ENCODE results near the gene ZNF146.
A peak's percentile ranks its signal among the peaks of the same experiment; 100 is the strongest.
"Not testable (repeated sequence)": the region's sequence is repeated elsewhere in the genome, so short reads cannot be mapped to it uniquely, and the experiment has no call there.

Gene ZNF146

DNA sequence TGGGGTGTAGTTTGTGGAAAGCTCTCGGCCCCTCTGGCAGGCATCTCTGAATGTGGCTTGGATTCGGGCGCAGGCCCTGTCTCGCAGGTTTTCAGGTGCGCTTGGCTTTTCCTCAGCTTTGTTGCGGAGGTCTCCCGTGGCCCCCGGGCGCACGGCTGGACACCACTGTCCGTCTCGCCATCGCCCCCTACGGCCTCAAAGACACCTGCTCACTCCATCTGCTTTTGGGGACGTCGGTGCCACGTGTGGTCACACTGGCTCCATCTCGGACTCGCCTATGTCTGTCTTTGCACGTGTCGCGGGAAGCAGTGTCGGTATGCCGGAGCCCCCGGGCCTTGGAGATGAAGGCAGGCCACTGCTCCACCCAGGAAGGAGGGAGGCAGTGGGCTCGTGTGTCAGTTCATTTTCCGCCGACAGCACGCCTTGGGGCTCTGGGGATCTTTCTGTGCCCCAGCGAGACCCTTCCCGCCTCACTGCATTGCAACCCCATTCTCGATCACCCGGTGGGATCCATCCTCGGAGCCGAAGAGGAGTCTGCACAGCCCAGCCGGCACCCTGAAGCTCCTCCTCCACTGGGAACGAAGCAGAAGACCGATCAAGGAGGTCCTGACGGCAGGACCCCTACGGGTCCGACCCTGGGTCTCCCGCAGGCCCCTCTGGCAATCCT is 42.1 kb downstream of the ZNF146 start:
- H3K27ac ChIP-seq (ENCODE audit: low read depth in 2 of 2, low read length in 2 of 2): no peak overlapping the region

DNA sequence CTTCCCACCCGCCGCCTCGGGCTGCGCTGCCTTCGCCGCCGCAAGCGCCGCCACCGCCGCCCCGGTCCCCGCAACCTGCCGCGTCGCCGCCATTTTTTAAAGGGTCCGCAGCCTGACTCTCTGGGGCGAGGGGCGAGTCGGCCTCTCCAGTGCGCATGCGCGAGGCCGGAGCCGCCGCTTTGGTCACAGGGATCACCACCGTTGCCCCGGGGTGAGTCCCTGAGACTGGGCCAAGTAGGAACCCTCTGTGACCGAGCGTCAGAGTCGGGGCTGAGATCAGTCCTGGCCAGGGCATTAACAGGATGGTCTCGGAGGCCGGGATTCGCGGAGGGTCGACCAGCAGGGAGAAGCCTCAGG is 42.6 kb downstream of the ZNF146 start:
- Histone ChIP-seq H3K36me3 (ENCODE audit: control insufficient read depth in 2 of 2, insufficient read depth in 2 of 2, low read length in 2 of 2) (no peaks in the 10 kb centered on the region), H3K4me1 (ENCODE audit: control insufficient read depth in 2 of 2, insufficient read depth in 2 of 2, low read length in 2 of 2) (no peaks in the 10 kb centered on the region), H3K27ac (ENCODE audit: low read depth in 2 of 2, low read length in 2 of 2) (no peak overlapping the region), H3K27me3 (ENCODE audit: control insufficient read depth in 2 of 2, insufficient read depth in 2 of 2, low read length in 2 of 2) (no peaks in the 10 kb centered on the region), H3K9me3 (ENCODE audit: control insufficient read depth in 2 of 2, low read length in 2 of 2) (peaks cover 0 to 4% of the 10 kb centered on the region in 2 donors), H3K4me3 (ENCODE audit: low read length in 2 of 2) (peak overlapping the region; percentile 20 to 50), H3K9ac (ENCODE audit: low read depth in 1 of 2, low read length in 2 of 2) (no peak overlapping the region)

More for the DNA sequence above, 42.1 kb downstream of the ZNF146 start:
- H3K4me3 ChIP-seq (ENCODE audit: low read length in 2 of 2): peak overlapping the region in 1 of 2 donors; percentile 50
- H3K27me3 ChIP-seq (ENCODE audit: control insufficient read depth in 2 of 2, insufficient read depth in 2 of 2, low read length in 2 of 2): no peaks in the 10 kb centered on the region
- no peak overlapping the region for H3K9ac ChIP-seq (ENCODE audit: low read depth in 1 of 2, low read length in 2 of 2)
- H3K9me3 ChIP-seq (ENCODE audit: control insufficient read depth in 2 of 2, low read length in 2 of 2): peaks cover 0 to 4% of the 10 kb centered on the region in 2 donors
- no peaks in the 10 kb centered on the region for H3K4me1 ChIP-seq (ENCODE audit: control insufficient read depth in 2 of 2, insufficient read depth in 2 of 2, low read length in 2 of 2)
- H3K36me3 ChIP-seq (ENCODE audit: control insufficient read depth in 2 of 2, insufficient read depth in 2 of 2, low read length in 2 of 2): no peaks in the 10 kb centered on the region

DNA sequence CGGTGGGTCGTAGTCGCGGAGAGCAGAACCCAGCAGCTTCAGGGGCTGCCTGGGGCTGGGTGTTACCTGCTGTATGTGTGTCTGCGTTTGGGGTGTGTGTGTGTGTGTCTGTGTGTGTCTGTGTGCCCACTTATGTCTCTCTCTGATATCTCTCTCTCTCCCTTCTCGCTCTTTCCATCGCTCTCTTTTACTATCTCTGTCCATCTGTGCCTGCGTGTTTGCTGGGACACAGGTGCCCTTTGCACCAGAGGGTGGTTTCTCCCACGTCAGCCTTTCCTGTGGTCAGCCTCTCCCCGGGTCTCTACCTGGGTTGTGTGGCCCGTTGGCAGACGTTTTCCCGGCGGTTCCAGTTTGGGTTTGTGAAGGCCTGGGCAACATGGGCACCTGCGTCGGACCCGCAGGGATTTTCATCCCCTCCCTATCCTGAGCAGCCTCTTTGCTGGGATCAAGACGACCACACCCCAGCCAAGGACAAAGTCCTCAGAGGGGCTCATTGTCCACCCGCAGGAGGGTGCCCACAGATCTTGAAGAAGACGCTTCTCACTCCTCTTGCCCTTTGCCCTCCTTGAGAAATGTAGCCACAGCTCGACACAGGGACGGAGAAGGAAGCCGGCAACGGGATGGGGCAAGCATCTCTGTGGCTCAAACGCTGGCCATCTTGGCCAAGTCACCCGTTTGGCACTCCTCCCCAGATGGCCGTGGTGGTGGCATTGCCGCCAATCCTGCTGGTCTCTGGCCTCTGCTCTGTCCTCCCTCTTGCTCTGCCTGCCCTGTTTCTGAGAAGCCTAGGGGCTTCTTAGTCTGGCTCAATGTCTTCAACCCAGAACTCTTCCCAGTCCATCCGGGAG is 43.3 kb downstream of the ZNF146 start:
- H3K27me3 ChIP-seq (ENCODE audit: control insufficient read depth in 2 of 2, insufficient read depth in 2 of 2, low read length in 2 of 2): no peaks in the 10 kb centered on the region
- H3K4me1 ChIP-seq (ENCODE audit: control insufficient read depth in 2 of 2, insufficient read depth in 2 of 2, low read length in 2 of 2): no peaks in the 10 kb centered on the region
- H3K4me3 ChIP-seq (ENCODE audit: low read length in 2 of 2): no peak overlapping the region
- H3K9me3 ChIP-seq (ENCODE audit: control insufficient read depth in 2 of 2, low read length in 2 of 2): peaks cover 0 to 4% of the 10 kb centered on the region in 2 donors
- H3K36me3 ChIP-seq (ENCODE audit: control insufficient read depth in 2 of 2, insufficient read depth in 2 of 2, low read length in 2 of 2): no peaks in the 10 kb centered on the region
- H3K27ac ChIP-seq (ENCODE audit: low read depth in 2 of 2, low read length in 2 of 2): no peak overlapping the region
- H3K9ac ChIP-seq (ENCODE audit: low read depth in 1 of 2, low read length in 2 of 2): no peak overlapping the region

DNA sequence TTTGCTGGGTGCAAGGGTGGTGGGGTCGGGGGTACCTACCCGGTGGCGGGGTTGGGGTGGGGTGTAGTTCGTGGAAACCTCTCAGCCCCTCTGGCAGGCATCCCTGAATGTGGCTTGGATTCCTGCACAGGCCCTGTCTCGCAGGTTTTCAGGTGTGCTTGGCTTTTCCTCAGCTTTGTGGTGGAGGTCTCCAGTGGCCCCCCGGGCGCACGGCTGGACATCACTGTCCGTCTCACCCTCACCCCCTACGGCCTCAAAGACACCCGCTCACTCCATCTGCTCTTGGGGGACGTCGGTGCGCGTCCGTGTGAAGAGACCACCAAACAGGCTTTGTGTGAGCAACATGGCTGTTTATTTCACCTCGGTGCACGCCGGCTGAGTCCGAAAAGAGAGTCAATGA is 44.3 kb downstream of the ZNF146 start:
- Histone ChIP-seq H3K27me3 (ENCODE audit: control insufficient read depth in 2 of 2, insufficient read depth in 2 of 2, low read length in 2 of 2) (no peaks in the 10 kb centered on the region), H3K27ac (ENCODE audit: low read depth in 2 of 2, low read length in 2 of 2) (no peak overlapping the region), H3K9ac (ENCODE audit: low read depth in 1 of 2, low read length in 2 of 2) (no peak overlapping the region), H3K4me1 (ENCODE audit: control insufficient read depth in 2 of 2, insufficient read depth in 2 of 2, low read length in 2 of 2) (no peaks in the 10 kb centered on the region), H3K4me3 (ENCODE audit: low read length in 2 of 2) (no peak overlapping the region), H3K36me3 (ENCODE audit: control insufficient read depth in 2 of 2, insufficient read depth in 2 of 2, low read length in 2 of 2) (no peaks in the 10 kb centered on the region), H3K9me3 (ENCODE audit: control insufficient read depth in 2 of 2, low read length in 2 of 2) (peaks cover 0 to 4% of the 10 kb centered on the region in 2 donors)

DNA sequence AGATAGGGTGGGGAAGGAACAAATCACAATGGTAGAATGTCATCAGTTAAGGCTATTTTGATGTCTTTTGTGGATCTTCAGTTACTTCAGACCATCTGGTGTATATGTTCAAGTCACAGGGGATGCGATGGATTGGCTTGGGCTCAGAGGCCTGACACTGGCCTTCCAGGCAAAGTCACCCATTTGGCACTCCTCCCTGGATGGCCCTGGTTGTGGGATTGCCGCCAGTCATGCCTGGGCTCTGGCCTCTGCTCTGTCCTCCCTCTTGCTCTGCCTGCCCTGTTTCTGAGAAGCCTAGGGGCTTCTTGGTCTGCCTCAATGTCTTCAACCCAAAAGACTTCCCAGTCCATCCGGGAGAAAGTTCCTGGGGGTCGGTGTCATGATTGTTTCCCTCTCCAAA is 50.2 kb downstream of the ZNF146 start:
- H3K36me3 ChIP-seq (ENCODE audit: control insufficient read depth in 2 of 2, insufficient read depth in 2 of 2, low read length in 2 of 2): no peaks in the 10 kb centered on the region
- H3K27me3 ChIP-seq (ENCODE audit: control insufficient read depth in 2 of 2, insufficient read depth in 2 of 2, low read length in 2 of 2): no peaks in the 10 kb centered on the region
- H3K9ac ChIP-seq (ENCODE audit: low read depth in 1 of 2, low read length in 2 of 2): no peak overlapping the region
- no peak overlapping the region for H3K27ac ChIP-seq (ENCODE audit: low read depth in 2 of 2, low read length in 2 of 2)
- H3K9me3 ChIP-seq (ENCODE audit: control insufficient read depth in 2 of 2, low read length in 2 of 2): no peaks in the 10 kb centered on the region
- H3K4me1 ChIP-seq (ENCODE audit: control insufficient read depth in 2 of 2, insufficient read depth in 2 of 2, low read length in 2 of 2): no peaks in the 10 kb centered on the region
- H3K4me3 ChIP-seq (ENCODE audit: low read length in 2 of 2): no peak overlapping the region

DNA sequence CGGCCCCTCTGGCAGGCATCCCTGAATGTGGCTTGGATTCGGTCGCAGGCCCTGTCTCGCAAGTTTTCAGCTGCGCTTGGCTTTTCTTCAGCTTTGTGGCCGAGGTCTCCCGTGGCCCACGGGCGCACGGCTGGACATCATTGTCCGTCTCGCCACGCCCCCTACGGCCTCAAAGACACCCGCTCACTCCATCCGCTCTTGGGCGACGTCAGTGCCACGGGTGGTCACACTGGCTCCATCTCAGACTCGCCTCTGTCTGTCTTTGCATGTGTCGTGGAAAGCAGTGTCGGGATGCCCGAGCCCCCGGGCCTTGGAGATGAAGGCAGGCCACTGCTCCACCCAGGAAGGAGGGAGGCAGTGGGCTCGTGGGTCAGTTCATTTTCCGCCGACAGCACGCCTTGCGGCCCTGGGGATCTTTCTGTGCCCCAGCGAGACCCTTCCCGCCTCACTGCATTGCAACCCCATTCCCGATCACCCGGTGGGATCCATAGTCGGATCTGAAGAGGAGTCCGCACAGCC is 51.0 kb downstream of the ZNF146 start:
- Histone ChIP-seq H3K9me3 (ENCODE audit: control insufficient read depth in 2 of 2, low read length in 2 of 2) (no peaks in the 10 kb centered on the region), H3K4me3 (ENCODE audit: low read length in 2 of 2) (peak overlapping the region in 1 of 2 donors; percentile 16)

DNA sequence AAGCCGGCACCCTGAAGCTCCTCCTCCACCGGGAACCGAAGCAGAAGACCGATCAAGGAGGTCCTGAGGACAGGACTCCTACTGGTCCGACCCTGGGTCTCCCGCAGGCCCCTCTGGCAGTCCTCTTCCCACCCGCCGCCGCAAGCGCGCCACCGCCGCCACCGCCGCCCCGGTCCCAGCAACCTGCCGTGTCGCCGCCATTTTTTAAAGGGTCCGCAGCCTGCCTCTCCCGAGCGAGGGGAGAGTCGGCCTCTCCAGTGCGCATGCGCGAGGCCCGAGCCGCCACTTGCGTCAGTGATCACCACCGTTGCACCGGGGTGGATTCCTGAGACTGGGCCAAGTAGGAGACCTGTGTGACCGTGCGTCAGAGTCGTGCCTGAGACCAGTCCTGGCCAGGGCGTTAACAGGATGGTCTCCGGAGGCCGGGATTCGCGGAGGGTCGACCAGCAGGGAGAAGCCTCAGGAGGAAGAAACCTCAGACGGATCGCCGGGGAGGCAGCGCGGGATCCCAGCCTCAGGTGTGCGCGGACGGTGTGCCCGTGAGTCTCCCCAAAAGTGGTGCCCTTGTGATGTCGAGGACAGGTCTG is 51.6 kb downstream of the ZNF146 start:
- no peaks in the 10 kb centered on the region for H3K27me3 ChIP-seq (ENCODE audit: control insufficient read depth in 2 of 2, insufficient read depth in 2 of 2, low read length in 2 of 2)
- H3K4me3 ChIP-seq (ENCODE audit: low read length in 2 of 2): peak overlapping the region in 1 of 2 donors; percentile 16
- no peaks in the 10 kb centered on the region for H3K4me1 ChIP-seq (ENCODE audit: control insufficient read depth in 2 of 2, insufficient read depth in 2 of 2, low read length in 2 of 2)
- no peaks in the 10 kb centered on the region for H3K36me3 ChIP-seq (ENCODE audit: control insufficient read depth in 2 of 2, insufficient read depth in 2 of 2, low read length in 2 of 2)
- H3K27ac ChIP-seq (ENCODE audit: low read depth in 2 of 2, low read length in 2 of 2): no peak overlapping the region
- H3K9me3 ChIP-seq (ENCODE audit: control insufficient read depth in 2 of 2, low read length in 2 of 2): no peaks in the 10 kb centered on the region
- no peak overlapping the region for H3K9ac ChIP-seq (ENCODE audit: low read depth in 1 of 2, low read length in 2 of 2)

More for the DNA sequence above, 51.0 kb downstream of the ZNF146 start:
- no peaks in the 10 kb centered on the region for H3K36me3 ChIP-seq (ENCODE audit: control insufficient read depth in 2 of 2, insufficient read depth in 2 of 2, low read length in 2 of 2)
- no peak overlapping the region for H3K9ac ChIP-seq (ENCODE audit: low read depth in 1 of 2, low read length in 2 of 2)
- no peak overlapping the region for H3K27ac ChIP-seq (ENCODE audit: low read depth in 2 of 2, low read length in 2 of 2)
- no peaks in the 10 kb centered on the region for H3K27me3 ChIP-seq (ENCODE audit: control insufficient read depth in 2 of 2, insufficient read depth in 2 of 2, low read length in 2 of 2)
- no peaks in the 10 kb centered on the region for H3K4me1 ChIP-seq (ENCODE audit: control insufficient read depth in 2 of 2, insufficient read depth in 2 of 2, low read length in 2 of 2)

- no peaks in the 10 kb centered on the region for H3K27me3 ChIP-seq (ENCODE audit: control insufficient read depth in 2 of 2, insufficient read depth in 2 of 2, low read length in 2 of 2)
- H3K9ac ChIP-seq (ENCODE audit: low read depth in 1 of 2, low read length in 2 of 2): no peak overlapping the region
- no peak overlapping the region for H3K4me3 ChIP-seq (ENCODE audit: low read length in 2 of 2)
- no peaks in the 10 kb centered on the region for H3K36me3 ChIP-seq (ENCODE audit: control insufficient read depth in 2 of 2, insufficient read depth in 2 of 2, low read length in 2 of 2)
- H3K9me3 ChIP-seq (ENCODE audit: control insufficient read depth in 2 of 2, low read length in 2 of 2): no peaks in the 10 kb centered on the region
- no peaks in the 10 kb centered on the region for H3K4me1 ChIP-seq (ENCODE audit: control insufficient read depth in 2 of 2, insufficient read depth in 2 of 2, low read length in 2 of 2)
- H3K27ac ChIP-seq (ENCODE audit: low read depth in 2 of 2, low read length in 2 of 2): no peak overlapping the region
These were observed 52.3 kb downstream of the ZNF146 start for GRCh38 chr19:36267061-36267845.

- H3K27me3 ChIP-seq (ENCODE audit: control insufficient read depth in 2 of 2, insufficient read depth in 2 of 2, low read length in 2 of 2); H3K4me1 ChIP-seq (ENCODE audit: control insufficient read depth in 2 of 2, insufficient read depth in 2 of 2, low read length in 2 of 2); H3K36me3 ChIP-seq (ENCODE audit: control insufficient read depth in 2 of 2, insufficient read depth in 2 of 2, low read length in 2 of 2); H3K27ac ChIP-seq (ENCODE audit: low read depth in 2 of 2, low read length in 2 of 2); H3K9me3 ChIP-seq (ENCODE audit: control insufficient read depth in 2 of 2, low read length in 2 of 2); H3K9ac ChIP-seq (ENCODE audit: low read depth in 1 of 2, low read length in 2 of 2); H3K4me3 ChIP-seq (ENCODE audit: low read length in 2 of 2): not testable (repeated sequence)
These were observed 53.2 kb downstream of the ZNF146 start for GRCh38 chr19:36268081-36268480.
